ENCODE measurements around the gene HSD17B13. TPM values are rescaled to one million over a fixed set of nuclear protein-coding genes. Genes with fewer than 3 reads are reported as not detected.

HSD17B13 gene, protein sequence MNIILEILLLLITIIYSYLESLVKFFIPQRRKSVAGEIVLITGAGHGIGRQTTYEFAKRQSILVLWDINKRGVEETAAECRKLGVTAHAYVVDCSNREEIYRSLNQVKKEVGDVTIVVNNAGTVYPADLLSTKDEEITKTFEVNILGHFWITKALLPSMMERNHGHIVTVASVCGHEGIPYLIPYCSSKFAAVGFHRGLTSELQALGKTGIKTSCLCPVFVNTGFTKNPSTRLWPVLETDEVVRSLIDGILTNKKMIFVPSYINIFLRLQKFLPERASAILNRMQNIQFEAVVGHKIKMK
- total RNA-seq, result 0.14 and 0.22 TPM in 2 replicates

DNA sequence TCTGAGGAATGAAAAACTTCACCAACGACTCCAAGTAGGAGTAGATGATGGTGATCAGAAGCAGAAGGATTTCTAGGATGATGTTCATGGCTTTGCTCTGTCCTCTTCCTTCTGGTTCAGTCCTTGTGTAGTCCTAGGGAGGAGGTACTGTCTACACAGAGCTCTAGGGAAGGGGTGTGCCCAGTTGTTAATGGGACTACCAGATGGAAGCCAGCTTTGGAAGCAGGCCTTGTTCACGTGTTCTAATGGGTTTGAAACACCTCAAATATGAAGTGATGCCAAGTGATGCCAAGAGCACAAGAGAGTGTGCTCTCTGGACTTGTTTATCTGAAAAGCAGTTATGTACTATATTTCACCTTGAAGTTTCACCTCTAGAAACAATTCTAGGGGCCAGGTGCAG is at the start of gene HSD17B13:
TSS of gene HSD17B13 (minus strand) at position 129 of the 400 bp plus-strand sequence. CDS start at position 88, 41 bp downstream.

Small RNA genes within 50 kb of the gene (small RNA-seq; reads per million reads assigned to genes)
- not detected for gene MIR5705 (ENCODE audit: low replicate concordance)

Other genes with a start within 250 kb of the HSD17B13 start
- gene KLHL8, start 102.3 kb downstream of the HSD17B13 start, total RNA-seq, result 7.6 and 9.4 TPM in 2 replicates
- gene HSD17B11, start 68.3 kb upstream of the HSD17B13 start, total RNA-seq, result 57.3 and 59.7 TPM in 2 replicates
- gene NUDT9, start 99.7 kb upstream of the HSD17B13 start, total RNA-seq, result 7.9 and 11.2 TPM in 2 replicates
- 0.14 TPM in 1 of 2 replicates, not detected in the other for gene SPARCL1, start 206.5 kb upstream of the HSD17B13 start, total RNA-seq

Data from placental pericyte (primary cell).